Gastroesophageal sphincter (tissue), 4 donors: ENCODE measurements around the gene DNAH7. TPM values are rescaled to one million over a fixed set of nuclear protein-coding genes. Genes with fewer than 3 reads are reported as not detected.

Experiments
- ATAC-seq: fragments of 150-250 bp; one replicate; pipeline ENCODE4 v1.9.1; 2016; ENCODE audit warnings: mild to moderate bottlenecking, moderate library complexity
- H3K27ac ChIP-seq, 4 donors: fragments of 200-600 bp; sonication (generic) in 3 of 4; 1 replicate in 3 of 4; 2 replicates in 1 of 4; pipeline ENCODE4 v1.5.1; 2016 to 2019
- H3K27me3 ChIP-seq: fragments of 200-600 bp; sonication (generic); one replicate; pipeline ENCODE4 v1.5.1; 2019
- H3K36me3 ChIP-seq, 2 donors: fragments of 200-600 bp; sonication (generic); one replicate each; pipeline ENCODE4 v1.5.1; 2019; ENCODE audit warnings: control low read depth in 1 of 2
- H3K4me1 ChIP-seq, 3 donors: fragments of 200-600 bp; sonication (generic); 1 replicate in 2 of 3; 2 replicates in 1 of 3; pipeline ENCODE4 v1.5.1; 2016 to 2019; ENCODE audit warnings: control low read depth in 2 of 3
- H3K4me3 ChIP-seq, 2 donors: fragments of 200-600 bp; sonication (generic); one replicate each; pipeline ENCODE4 v1.5.1; 2019; ENCODE audit warnings: mild to moderate bottlenecking in 1 of 2, moderate library complexity in 1 of 2
- H3K9me3 ChIP-seq, 3 donors: fragments of 200-600 bp; sonication (generic); one replicate each; pipeline ENCODE4 v1.5.1; 2017 to 2019; ENCODE audit warnings: control low read depth in 2 of 3
- CTCF ChIP-seq, 4 experiments: fragments of 200-600 bp in 2 of 4; fragments of 450-650 bp in 2 of 4; sonication (generic) in 1 of 4; IDR thresholded peaks; one replicate each; pipeline ENCODE4 v1.5.1; 2017 to 2019; ENCODE audit warnings: antibody characterized with exemption in 4 of 4, mild to moderate bottlenecking in 2 of 4, moderate library complexity in 2 of 4
- EP300 ChIP-seq: sonication (generic); formaldehyde crosslinking; IDR thresholded peaks from one replicate; pipeline ENCODE4 v1.6.1; 2017; ENCODE audit warnings: antibody characterized with exemption, mild to moderate bottlenecking
- POLR2A ChIP-seq, 2 donors: fragments of 450-650 bp; IDR thresholded peaks; one replicate each; pipeline ENCODE4 v1.6.1; 2017; ENCODE audit warnings: antibody characterized with exemption in 2 of 2, mild to moderate bottlenecking in 2 of 2, moderate library complexity in 1 of 2
- POLR2AphosphoS5 ChIP-seq: sonication (generic); formaldehyde crosslinking; IDR thresholded peaks from one replicate; pipeline ENCODE4 v1.6.1; 2017; ENCODE audit warnings: antibody characterized with exemption
- WGBS, 2 donors: methylation state at CpG; one replicate each; pipeline ENCODE4 v1.1.5; 2018; ENCODE audit warnings: low coverage in 1 of 2; 5-methylcytosine and 5-hydroxymethylcytosine counted together
- total RNA-seq, 4 donors: library from RNA; depleted of rRNA; stranded (reverse); fragments of >200 nt; gene quantifications; one replicate each; pipeline ENCODE4 v1.1.0, GENCODE V29; 2016

Gene DNAH7
- total RNA-seq, 4 donors from 2014 or later = 0.40 to 1.3 (median 0.65) TPM

- no peak for ATAC-seq
- WGBS, 2 donors = 100% methylated on average over 1 of the region's 1 CpG
- H3K36me3 ChIP-seq = peaks cover 0 to 42% of the 10 kb centered on the region in 2 donors
- H3K4me1 ChIP-seq = no peaks in the 10 kb centered on the region
- no peaks in the 10 kb centered on the region for H3K9me3 ChIP-seq
- no peak overlapping the region for H3K27ac ChIP-seq
- TF ChIP-seq POLR2A (IDR thresholded peaks at IDR 0.05) = no peak
- TF ChIP-seq CTCF (IDR thresholded peaks at IDR 0.05) = no peak
- no peak for TF ChIP-seq POLR2AphosphoS5
- no peak for TF ChIP-seq EP300
- no peaks in the 10 kb centered on the region for H3K27me3 ChIP-seq
- no peak overlapping the region for H3K4me3 ChIP-seq
Observed at GRCh38 chr2:195722075-195722474, 346.6 kb downstream of the DNAH7 start.

GRCh38 chr2:195721042-195721441, 347.6 kb downstream of the DNAH7 start:
- WGBS, 2 donors = 100% methylated on average over 1 to 2 of the region's 2 CpGs

GRCh38 chr2:195716466-195716865, 352.2 kb downstream of the DNAH7 start:
- Histone ChIP-seq H3K27ac (no peak overlapping the region), H3K4me1 (no peaks in the 10 kb centered on the region), H3K27me3 (no peaks in the 10 kb centered on the region), H3K4me3 (no peak overlapping the region), H3K9me3 (no peaks in the 10 kb centered on the region), H3K36me3 (peaks cover 0 to 80% of the 10 kb centered on the region in 2 donors)
- 96 to 97% methylated on average over 4 of the region's 4 CpGs for WGBS, 2 donors
- no peak for ATAC-seq
- TF ChIP-seq POLR2AphosphoS5 (no peak), CTCF (IDR thresholded peaks at IDR 0.05) (no peak), EP300 (no peak), POLR2A (IDR thresholded peaks at IDR 0.05) (no peak)

More at GRCh38 chr2:195721042-195721441, 347.6 kb downstream of the DNAH7 start:
- no peaks in the 10 kb centered on the region for H3K9me3 ChIP-seq
- peaks cover 0 to 52% of the 10 kb centered on the region in 2 donors for H3K36me3 ChIP-seq
- no peak for ATAC-seq
- no peak overlapping the region for H3K4me3 ChIP-seq
- no peak for TF ChIP-seq EP300
- no peak for TF ChIP-seq POLR2AphosphoS5
- TF ChIP-seq POLR2A (IDR thresholded peaks at IDR 0.05) = no peak
- no peak for TF ChIP-seq CTCF (IDR thresholded peaks at IDR 0.05)
- no peaks in the 10 kb centered on the region for H3K4me1 ChIP-seq
- H3K27ac ChIP-seq = no peak overlapping the region
- H3K27me3 ChIP-seq = no peaks in the 10 kb centered on the region

GRCh38 chr2:195711478-195711877, 357.2 kb downstream of the DNAH7 start:
- Histone ChIP-seq H3K36me3 (peaks cover 0 to 54% of the 10 kb centered on the region in 2 donors), H3K27me3 (no peaks in the 10 kb centered on the region)

GRCh38 chr2:195709901-195710806, 358.5 kb downstream of the DNAH7 start:
- Histone ChIP-seq H3K27me3 (no peaks in the 10 kb centered on the region), H3K36me3 (peaks cover 0 to 43% of the 10 kb centered on the region in 2 donors), H3K9me3 (no peaks in the 10 kb centered on the region), H3K4me1 (no peaks in the 10 kb centered on the region), H3K27ac (no peak overlapping the region), H3K4me3 (no peak overlapping the region)
- no peak for ATAC-seq
- TF ChIP-seq POLR2A (IDR thresholded peaks at IDR 0.05) (no peak), CTCF (IDR thresholded peaks at IDR 0.05) (no peak), EP300 (no peak), POLR2AphosphoS5 (no peak)
- WGBS, 2 donors = 62 to 78% methylated on average over 2 of the region's 2 CpGs

More at GRCh38 chr2:195711478-195711877, 357.2 kb downstream of the DNAH7 start:
- H3K27ac ChIP-seq = no peak overlapping the region
- no peaks in the 10 kb centered on the region for H3K4me1 ChIP-seq
- ATAC-seq = no peak
- no peak overlapping the region for H3K4me3 ChIP-seq
- TF ChIP-seq POLR2A (IDR thresholded peaks at IDR 0.05) = no peak
- H3K9me3 ChIP-seq = no peaks in the 10 kb centered on the region
